Body of pancreas (tissue), 4 donors: ENCODE results near the gene SHROOM1.

ENCODE experiments used
- POLR2A ChIP-seq, 3 donors: fragments of 450-650 bp; IDR thresholded peaks; one replicate each; pipeline ENCODE4 v1.6.1; 2016; ENCODE audit warnings: antibody characterized with exemption in 3 of 3, mild to moderate bottlenecking in 2 of 3
- TF ChIP-seq, protein P1 (sequence below), 7 experiments: fragments of 450-650 bp in 4 of 7; fragments of 200-600 bp in 3 of 7; sonication (generic) in 3 of 7; IDR thresholded peaks; one replicate each; pipeline ENCODE4 v1.5.1; 2016 to 2019; ENCODE audit warnings: antibody characterized with exemption in 7 of 7

- TF ChIP-seq POLR2A (IDR thresholded peaks at IDR 0.05): no peak
- TF ChIP-seq, protein P1, sequence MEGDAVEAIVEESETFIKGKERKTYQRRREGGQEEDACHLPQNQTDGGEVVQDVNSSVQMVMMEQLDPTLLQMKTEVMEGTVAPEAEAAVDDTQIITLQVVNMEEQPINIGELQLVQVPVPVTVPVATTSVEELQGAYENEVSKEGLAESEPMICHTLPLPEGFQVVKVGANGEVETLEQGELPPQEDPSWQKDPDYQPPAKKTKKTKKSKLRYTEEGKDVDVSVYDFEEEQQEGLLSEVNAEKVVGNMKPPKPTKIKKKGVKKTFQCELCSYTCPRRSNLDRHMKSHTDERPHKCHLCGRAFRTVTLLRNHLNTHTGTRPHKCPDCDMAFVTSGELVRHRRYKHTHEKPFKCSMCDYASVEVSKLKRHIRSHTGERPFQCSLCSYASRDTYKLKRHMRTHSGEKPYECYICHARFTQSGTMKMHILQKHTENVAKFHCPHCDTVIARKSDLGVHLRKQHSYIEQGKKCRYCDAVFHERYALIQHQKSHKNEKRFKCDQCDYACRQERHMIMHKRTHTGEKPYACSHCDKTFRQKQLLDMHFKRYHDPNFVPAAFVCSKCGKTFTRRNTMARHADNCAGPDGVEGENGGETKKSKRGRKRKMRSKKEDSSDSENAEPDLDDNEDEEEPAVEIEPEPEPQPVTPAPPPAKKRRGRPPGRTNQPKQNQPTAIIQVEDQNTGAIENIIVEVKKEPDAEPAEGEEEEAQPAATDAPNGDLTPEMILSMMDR (IDR thresholded peaks at IDR 0.05): no peak
Measured at GRCh38 chr5:132877938-132878337, 47.5 kb upstream of the SHROOM1 start.
